Measurements from ENCODE around the gene FBN1.

FBN1 gene

DNA sequence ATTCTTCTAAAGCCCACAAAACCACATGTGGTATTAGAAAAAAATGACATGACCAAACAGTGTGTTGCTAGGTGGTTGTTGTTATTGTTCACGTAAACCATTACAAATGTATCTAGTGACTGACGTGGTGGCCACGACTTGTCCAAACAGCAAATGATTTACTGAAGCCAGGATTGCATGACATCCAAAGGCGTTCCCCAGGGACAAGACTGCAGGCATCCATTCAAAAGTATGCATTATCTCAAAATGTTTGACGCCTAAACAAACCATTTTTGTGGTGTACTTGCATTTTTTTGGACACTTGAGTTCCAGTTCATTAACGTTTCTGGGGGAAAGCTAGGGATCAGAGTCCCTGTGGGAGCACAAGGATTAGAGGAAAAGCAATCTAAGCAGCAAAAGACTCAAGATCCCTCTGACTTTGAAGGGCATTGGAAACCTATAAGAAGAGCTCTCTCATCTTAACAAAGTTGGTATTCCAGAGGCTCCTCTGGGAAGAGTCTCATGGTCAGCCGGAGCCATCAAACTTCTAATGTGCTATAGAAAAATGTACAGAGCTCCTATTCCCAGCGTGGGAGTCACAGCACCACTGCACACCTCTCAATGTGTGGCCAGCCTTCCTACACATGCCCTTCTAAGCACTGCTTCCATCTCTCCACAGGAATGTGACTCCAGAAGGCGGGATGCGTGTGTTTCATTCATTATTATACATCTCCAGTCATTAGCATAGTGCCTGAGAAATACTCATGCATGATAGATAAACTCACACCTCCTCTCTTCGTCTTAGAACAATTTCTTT is 62.9 kb downstream of the FBN1 start:
- no peak overlapping the region for H3K4me3 ChIP-seq (ENCODE audit: low read depth, low read length)

DNA sequence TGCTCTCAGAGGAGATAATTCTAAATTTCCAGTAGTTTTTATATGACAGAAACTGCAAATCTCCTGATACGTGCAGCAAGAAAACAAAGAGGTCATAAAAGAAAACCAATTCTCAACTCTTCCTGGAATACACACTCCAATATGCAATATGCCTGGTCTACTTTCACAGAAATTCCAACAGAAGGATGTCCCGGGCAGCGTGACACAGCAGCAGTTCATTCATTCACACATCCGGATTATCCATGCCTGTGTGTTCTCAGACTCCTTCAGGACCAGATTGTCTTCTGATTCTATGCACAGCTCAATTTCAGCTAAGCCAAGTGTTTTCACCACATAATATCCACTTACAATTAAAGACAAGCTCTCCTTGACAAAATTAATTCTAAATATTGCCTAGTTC is 64.3 kb downstream of the FBN1 start:
- no peak overlapping the region for H3K4me3 ChIP-seq (ENCODE audit: low read depth, low read length)

DNA sequence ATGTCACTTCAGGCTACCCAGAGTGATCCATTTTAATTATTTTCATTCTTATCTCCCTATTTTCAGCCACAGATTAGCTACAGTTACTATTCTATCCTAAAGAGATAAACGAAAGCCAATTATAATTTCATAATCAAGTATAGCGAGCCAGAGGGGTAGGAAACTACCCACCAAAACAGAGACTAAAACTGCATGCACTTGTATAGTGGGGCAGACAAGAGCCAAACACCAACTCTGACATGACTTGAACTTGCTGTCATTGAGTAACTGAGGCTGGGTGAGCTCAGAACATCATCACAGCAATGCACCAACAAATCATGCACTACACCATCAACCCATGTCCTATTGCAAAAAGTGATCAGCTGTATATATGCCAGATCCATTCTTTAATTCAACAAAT is 64.8 kb downstream of the FBN1 start:
- H3K4me3 ChIP-seq (ENCODE audit: low read depth, low read length), result no peak overlapping the region

DNA sequence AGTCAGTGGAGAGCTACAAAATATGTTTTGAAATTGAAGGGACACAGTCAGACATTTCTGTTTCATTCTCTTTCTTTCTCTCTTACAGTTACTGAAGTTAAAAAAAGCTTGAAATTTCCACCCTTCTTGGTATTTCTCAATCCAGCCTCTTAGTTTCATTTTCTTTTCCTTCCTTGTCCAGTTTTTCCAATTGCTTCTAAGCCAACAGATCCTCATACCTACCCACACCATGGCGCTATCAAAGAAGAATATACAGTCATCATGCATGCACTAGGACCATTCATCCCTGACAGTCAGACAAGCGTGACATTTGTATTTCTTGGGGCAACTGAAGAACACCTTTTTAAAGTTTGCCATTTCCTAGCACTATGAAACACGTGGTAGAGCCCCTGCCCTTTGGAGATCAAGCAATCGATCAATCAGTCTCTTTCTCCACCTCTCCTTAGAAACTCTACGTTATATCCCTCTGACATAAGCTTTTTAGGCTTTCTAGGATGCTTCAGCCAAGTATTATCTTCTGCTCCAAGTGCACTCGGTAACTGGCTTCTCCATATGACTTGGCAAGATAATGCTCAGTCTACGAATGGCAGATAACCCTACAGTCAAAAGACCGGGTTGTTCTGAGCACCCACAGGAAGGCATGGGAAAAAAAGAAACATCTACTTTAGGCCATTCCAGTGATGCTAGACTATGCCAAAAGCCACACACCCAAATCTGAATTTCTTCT is 65.4 kb downstream of the FBN1 start:
- H3K4me3 ChIP-seq (ENCODE audit: low read depth, low read length), result no peak overlapping the region

DNA sequence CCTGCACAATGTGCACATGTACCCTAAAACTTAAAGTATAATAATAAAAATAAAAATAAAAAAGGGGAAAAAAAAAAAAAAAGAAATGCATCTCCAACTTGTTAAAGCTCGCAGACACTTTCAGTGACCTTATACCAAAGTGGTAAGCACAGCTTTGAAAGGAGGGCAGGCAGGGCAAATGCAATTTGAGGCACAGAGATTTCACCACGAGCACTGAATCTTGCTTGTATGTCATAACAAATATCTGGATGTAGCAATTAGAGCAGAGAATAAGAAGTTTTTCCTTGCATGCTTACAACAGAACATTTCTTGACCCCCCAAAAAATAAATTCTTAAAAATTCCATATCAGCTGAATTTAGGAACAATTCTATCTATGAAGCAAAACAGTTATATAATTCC is 66.5 kb downstream of the FBN1 start:
- no peak overlapping the region for H3K4me3 ChIP-seq (ENCODE audit: low read depth, low read length)

DNA sequence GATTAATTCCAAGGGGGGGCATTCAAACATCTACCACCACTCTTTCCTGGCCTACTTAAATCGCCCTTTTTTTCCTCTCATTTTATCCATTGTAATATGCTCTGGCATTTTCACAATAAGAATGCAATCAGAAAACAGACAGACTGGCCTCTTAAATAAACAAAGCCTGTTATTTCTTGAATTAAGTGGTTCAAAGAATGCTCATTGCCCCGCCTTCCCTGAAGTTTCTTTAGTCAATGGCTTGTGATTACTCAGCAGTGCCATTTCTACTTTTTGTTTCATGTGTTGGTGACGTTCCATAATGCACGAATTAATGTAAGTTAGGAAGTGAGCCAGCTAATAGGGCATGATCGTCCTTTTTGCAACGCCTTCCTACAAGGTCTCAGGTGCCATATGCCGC is 68.0 kb downstream of the FBN1 start:
- H3K4me3 ChIP-seq (ENCODE audit: low read depth, low read length), result no peak overlapping the region

DNA sequence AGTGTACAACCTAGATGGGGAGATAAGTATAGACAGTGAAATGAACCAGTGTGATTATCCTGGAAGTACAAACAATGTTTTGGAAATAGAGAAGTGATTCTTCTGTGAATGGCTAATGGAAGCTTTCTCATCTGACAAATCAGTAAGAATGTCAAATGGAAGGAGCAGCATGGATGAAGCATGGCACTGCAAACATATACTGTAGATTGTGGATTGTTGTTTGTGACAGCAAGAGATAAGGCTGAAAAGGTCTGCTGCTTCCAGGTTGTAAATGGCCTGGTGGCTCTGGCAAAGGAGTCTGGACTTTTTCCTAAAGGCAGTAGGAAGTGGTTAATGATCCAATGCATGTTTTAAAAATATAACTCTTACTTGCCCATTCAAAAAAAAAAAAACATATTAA is 71.3 kb downstream of the FBN1 start:
- H3K4me3 ChIP-seq (ENCODE audit: low read depth, low read length), result no peak overlapping the region

DNA sequence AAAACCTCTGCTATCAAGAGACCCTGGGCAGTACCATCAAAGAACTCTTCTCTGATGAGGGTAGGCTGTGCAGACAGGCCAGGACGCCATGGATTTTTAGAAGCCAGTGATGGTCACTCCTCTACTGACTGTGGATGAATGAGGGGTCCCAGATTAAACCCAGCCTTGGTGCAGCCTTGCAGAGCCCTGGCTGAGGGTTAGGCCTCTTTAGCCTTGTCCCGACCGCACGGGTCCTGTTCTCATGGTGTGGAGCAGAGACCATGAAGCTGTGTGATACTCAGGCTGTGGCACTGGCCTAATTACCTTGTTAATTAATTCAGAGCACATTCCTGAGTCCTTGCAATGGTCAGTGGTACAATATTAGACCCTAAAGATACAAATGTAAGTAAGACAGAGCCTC is 71.7 kb downstream of the FBN1 start:
- H3K4me3 ChIP-seq (ENCODE audit: low read depth, low read length), result no peak overlapping the region

DNA sequence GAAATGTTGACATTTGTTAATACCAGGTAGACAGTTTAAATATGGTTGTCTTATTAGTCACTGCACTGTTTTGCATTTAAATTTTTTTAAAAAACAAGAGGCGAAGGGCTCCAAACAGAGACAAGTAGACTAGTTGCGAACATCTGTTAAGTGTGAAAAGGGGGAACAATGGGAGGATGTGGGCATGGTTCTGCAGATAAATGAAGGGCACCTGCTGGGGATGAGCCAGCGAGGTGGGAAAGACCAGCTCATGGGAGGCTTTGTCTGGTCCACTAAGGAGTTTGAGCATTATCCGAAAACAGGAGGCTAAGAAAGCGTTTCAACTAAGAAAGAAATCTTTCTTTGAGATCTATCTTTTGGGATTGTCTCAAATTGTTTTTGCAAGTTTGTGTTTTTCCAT is 72.7 kb downstream of the FBN1 start:
- no peak overlapping the region for H3K4me3 ChIP-seq (ENCODE audit: low read depth, low read length)

DNA sequence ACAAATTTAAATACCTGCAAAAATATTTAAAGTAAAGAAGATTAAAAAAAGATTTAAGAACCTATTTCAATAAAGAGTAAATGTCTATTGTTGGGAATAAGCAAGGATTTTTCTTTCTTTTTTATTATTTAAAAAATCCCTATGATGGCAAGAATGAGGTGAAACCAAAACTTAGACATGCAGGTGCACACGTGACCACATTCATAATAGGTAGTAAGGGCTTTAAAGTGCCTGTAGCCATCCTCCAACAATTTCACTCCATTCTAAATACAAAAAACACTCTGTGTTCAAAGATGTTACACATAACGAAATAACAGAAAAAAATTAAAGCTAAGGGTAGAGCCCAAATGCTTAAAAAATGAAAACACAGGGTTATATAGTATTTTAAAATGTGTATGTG is 74.0 kb downstream of the FBN1 start:
- no peak overlapping the region for H3K4me3 ChIP-seq (ENCODE audit: low read depth, low read length)

DNA sequence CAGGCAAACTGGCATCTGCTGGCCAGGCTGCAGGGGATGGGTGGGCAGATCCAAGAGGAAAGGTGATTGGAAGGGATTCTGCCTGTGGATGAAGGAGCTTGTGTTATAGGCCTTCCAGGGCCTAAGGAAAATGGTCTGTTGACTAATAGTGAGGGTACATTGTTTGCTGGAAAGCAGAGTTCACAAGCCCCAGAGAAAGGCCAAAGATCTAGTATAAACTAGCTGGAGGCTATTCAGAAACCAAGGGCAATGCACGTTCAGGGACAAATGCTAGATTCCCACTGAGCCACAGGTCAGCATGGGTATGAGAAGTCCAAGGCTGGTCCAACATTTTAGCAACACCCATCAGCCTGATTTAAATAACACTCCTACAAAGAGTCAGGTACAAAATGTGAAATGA is 74.7 kb downstream of the FBN1 start:
- H3K4me3 ChIP-seq (ENCODE audit: low read depth, low read length), result no peak overlapping the region

DNA sequence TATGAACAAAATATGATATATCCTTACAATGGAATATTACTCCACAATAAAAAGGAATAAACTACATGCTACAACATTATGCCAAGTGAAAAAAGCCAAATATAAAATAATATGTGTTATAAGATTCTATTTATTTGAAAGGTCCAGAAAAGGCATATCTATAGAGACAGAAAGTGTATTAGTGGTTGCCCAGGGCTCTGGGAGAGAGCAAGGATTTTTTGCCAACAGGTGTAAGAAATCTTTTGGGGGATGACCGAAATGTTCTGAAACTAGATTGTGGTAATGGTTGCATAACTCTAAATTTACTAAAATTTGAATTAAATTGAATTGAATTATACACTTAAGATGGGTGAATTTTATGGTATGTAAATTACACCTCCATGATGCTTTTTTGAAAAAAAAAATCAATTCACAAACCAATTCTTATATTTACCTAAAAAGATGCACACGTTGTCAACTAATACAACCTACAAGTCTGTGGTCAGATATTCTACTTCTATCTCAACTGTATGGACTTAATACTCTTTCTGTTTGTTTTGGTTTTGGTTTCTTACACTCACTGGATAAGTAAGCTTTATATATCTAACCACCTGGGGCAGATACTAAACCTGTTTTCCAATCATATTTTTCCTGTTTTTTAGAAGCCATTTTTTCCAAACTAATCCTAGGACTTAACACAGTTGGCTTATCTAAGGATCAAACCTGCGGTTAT is 75.8 kb downstream of the FBN1 start:
- no peak overlapping the region for H3K4me3 ChIP-seq (ENCODE audit: low read depth, low read length)

DNA sequence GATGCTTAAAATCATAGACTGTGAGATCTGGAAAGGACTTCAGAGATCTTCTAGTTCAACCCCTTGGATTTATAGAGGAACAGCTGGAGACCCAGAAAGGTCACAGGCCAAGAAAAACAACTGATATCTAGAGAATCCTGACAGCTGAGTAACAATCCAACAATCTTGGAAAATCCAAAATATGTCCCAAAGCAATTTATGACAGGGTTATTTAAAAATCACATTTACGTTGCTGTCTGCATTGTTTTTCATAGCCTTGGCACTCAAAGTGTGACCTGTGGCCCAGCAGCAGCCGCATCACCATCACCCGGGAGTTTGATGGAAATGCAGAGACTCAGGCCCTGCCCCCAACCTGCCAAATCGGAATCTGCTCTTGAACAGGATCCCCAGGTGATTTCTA is 78.8 kb downstream of the FBN1 start:
- H3K4me3 ChIP-seq (ENCODE audit: low read depth, low read length), result no peak overlapping the region

DNA sequence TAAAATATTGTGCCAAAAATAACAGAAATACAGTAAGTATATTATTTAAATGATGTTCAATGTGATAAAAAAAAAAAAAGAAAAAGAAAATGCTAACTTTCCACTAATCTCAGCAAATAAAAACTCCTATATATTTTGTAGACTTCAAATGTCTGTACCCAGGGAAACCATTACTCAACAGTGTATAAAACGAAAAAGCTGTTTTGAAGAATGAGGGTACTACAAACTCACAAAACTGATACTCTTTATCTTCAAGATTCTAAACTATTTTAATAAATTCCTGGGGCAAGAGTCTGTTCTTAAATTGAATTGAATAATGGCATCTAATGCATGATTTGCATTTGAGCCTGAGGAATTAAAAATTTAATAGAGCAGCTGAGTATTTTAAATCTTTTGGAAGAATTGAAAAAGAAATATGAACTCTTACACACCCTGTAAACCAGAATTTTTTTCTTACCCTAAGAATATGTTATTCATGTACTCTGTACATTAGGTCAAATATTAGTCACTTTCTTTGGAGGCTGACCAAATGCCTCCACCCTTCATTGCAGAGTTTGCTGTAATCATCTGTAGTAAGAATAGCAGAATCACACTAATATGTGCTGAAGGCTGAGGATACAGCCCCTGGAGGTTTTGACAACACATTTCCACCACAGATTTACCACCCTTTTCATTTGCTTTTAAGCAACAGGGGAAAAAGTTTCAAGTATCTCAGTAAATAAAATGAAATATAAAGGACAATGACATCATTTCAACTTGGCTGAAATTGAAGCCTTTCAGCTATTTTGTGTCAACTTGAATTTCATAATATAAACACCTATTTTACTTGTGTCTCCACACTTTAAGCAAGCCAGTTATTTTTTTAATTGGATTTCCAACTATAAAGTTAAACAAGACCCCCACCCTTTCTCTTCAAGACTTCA is 79.7 kb downstream of the FBN1 start:
- H3K4me3 ChIP-seq (ENCODE audit: low read depth, low read length), result no peak overlapping the region

DNA sequence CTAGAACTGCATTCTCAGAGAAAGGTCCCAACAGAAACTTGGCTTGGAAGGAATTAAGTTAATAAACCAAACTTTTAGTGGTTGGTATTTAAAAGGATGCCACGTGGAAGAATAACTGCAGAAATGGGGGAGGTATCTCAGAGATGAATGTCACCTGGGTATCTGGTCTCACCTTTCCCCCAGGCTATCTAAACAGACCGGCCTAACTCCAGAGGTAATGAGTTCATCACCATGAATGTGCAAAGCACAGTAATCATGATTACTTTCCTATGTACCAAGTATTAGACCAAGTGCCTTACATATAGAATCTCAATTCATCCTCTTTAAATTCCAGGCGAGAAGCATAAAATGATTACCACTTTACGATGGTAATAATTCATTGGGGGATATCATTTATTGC is 80.8 kb downstream of the FBN1 start:
- no peak overlapping the region for H3K4me3 ChIP-seq (ENCODE audit: low read depth, low read length)

DNA sequence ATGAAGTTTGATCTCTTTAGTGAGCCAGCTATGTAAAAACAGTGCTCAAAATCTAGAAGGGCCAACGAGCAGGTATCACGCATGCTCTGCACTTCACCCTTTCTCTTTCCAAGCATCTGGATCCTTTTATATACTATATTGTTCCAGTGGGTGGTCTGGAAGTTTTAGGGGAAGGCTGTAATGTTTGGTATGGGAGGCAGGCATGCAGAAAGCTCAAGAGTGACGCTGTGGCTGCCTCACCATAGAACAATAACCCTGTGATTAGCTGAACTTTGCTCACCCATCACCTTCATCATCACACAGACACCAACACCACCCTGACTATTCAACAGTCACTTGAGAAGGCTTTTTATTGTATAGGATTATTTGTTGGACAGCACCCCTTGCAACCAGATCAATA is 81.6 kb downstream of the FBN1 start:
- H3K4me3 ChIP-seq (ENCODE audit: low read depth, low read length), result no peak overlapping the region

DNA sequence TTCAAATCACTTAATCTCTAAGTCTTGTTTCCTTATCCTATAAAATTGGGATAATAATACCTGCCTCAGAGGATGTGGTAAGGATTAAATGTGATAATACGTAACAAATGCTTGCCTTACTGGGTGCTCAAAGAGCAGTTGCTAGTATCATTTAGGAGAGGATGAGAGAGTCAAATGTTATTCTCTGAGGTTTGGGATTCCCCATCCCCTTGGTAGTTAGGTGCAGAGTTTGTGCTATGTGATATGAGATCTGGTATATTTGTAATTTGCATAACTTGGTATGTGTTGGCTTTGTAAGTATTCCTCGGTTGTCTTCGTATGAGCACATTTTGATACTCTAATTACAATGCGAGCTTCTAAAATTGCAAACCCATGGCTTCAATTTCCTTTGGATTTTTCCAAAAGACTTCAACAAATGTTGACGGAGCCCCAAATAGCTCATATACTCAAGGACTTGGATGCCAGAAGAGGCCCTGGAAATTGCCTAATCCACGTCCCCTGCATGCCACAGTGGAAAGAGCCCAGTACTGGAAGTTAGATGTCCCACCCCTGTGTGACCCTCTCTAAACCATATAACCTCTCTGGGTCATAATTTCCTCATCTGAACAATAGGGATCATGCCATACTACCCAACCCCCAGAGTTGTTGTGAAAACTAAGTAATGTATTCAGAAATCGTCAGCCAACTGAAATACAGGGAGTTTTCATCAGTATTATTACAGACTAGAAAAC is 85.0 kb downstream of the FBN1 start:
- H3K4me3 ChIP-seq (ENCODE audit: low read depth, low read length), result no peak overlapping the region

DNA sequence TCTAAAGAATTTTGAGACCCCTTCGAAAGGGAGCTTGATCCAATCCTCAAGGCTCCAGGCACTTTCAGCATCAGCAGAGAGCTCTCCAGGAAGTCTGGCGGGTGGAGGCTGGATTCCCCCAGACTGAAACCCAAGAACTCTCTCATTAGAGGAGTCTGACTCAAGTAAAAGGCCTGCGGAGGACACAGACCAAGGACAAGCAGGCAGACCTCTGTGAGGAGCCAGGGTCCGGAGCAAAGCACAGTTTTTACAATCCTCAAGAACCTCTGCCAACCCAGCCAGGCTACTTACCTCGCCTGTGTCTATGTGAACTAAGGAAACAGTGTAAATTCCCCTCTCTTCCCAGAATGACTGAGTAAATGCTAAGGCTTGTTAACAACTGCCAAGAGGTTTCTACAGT is 86.2 kb downstream of the FBN1 start:
- no peak overlapping the region for H3K4me3 ChIP-seq (ENCODE audit: low read depth, low read length)

DNA sequence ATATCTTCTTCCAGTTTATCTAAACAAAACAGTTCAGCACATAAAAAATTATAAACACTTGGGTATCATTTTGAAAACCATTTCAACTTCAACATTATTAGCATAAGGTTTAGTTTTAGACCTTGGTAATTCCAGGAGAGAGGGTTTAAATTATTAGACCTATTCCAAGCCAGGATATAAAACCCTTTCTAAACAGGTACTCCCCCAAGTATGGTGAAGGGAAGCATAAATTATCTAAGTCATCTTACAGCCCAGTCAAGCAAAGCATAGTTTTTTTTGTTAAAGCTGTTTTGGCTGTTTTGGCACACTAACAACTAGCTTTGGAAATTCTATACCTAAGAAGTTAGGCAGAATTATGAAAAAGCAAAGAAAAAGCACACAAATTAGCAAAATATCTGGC is 87.3 kb downstream of the FBN1 start:
- no peak overlapping the region for H3K4me3 ChIP-seq (ENCODE audit: low read depth, low read length)

DNA sequence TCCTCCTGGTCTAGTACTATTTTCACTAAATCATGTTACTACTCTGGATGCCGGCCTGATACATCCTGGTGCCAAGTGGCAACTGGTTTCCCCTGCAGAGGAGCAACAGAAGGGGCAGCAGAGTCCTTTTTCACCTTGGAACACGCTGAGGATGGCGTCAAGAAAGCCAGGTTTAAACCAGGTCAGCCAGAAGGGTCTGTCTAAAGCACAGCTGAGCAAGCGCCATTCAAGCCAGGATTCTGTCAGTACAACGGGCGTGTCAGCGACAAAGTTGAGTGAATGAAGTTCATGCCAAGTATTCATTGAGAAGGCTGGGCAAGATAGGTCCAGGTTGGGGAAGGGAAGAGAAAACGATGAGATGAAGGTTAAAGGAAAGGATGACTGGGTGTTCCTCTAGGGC is 88.2 kb downstream of the FBN1 start:
- no peak overlapping the region for H3K4me3 ChIP-seq (ENCODE audit: low read depth, low read length)

Data from iPS-11a (cell line).